ENCODE measurements around the gene SOCS6.

GRCh38 chr18:70366670-70367069, 77.8 kb downstream of the SOCS6 start:
- no peak for TF ChIP-seq CTCF (IDR thresholded peaks at IDR 0.05; ENCODE audit: borderline replicate concordance, extremely low read depth, low read length, poor library complexity, severe bottlenecking)
- no peak for TF ChIP-seq EZH2 (IDR thresholded peaks at IDR 0.05; ENCODE audit: borderline replicate concordance, low read depth, low read length, severe bottlenecking)

All from DND-41 (cell line).